D721Med (cell line): ENCODE results near the gene LILRB3.

Experiments
- DNase-seq: peaks from one replicate; pipeline ENCODE4 v3.0.0; 2011; ENCODE audit warnings: low spot score; ENCODE audit not compliant: insufficient read length
- FAIRE-seq: peaks from 2 replicates; lab custom pipeline; 2011; peaks lifted over from hg19 to GRCh38; lab: Jason Lieb, UNC
- CTCF ChIP-seq: IDR thresholded peaks from 2 replicates; pipeline ENCODE4 v1.5.1; 2012; ENCODE audit warnings: mild to moderate bottlenecking, control low read depth; ENCODE audit not compliant: insufficient read depth; ENCODE audit errors: missing control alignments

The LILRB3 gene

GRCh38 chr19:54256250-54257115 is 33.7 kb upstream of the LILRB3 start:
- no peak for TF ChIP-seq CTCF
- DNase-seq: no peak
- FAIRE-seq: no peak

GRCh38 chr19:54255105-54255775 is 32.4 kb upstream of the LILRB3 start:
- no peak for TF ChIP-seq CTCF
- no peak for FAIRE-seq
- DNase-seq: no peak

GRCh38 chr19:54254195-54254906 is 31.5 kb upstream of the LILRB3 start:
- no peak for TF ChIP-seq CTCF
- DNase-seq (no peak), FAIRE-seq (no peak)

- no peak for TF ChIP-seq CTCF
- no peak for FAIRE-seq
- DNase-seq: no peak
Observed at GRCh38 chr19:54253331-54254194, 30.8 kb upstream of the LILRB3 start.

- no peak for FAIRE-seq
Observed at GRCh38 chr19:54252845-54253244, 30.0 kb upstream of the LILRB3 start.

More at GRCh38 chr19:54252845-54253244, 30.0 kb upstream of the LILRB3 start:
- no peak for DNase-seq
- no peak for TF ChIP-seq CTCF
